ENCODE results near the gene EIF6. TPM values are rescaled to one million over a fixed set of nuclear protein-coding genes. Genes with fewer than 3 reads are reported as not detected.

EIF6 gene
- total RNA-seq, 2 experiments from 2014 or later, result 24.9 to 25.8 TPM

DNA sequence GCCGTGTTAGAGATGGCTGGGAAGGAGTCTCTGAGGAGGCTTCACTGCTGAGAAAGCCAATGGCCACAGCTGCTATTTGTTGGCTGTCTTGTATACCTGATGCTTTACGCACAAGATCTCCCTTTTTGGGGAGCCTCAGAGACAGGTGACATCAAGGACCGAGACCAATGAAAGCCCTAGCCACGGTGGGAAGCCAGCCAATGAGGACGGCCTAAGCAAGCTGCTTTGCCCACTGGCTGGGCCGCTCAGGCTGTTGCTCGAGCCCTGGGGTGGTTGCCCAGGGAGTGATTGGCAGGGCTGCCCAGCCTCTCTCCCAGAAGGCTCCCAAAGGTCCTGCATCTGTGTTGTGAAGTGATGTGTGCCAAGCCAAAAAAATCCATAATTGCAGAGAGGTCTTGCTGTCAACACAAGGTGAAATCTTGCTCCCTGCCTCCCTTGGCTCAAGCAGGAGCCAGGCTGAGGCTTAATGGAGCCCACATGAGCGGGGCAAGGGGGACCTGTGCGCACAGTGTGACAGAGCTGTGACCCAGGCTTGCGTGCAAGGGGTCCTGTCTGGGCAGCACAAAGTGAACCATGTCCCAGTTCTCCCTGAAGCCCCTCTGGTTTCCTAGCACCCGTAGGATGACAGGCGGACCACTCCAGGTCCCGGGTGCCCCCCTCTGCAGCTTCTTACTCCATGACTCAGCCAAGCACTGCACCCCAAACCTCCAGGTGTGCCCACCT, 11.0 kb downstream of the EIF6 start:
- no peak overlapping the region for H3K4me3 Mint-ChIP-seq
- peaks cover 44% of the 10 kb centered on the region for H3K36me3 Mint-ChIP-seq (ENCODE audit: low read depth)
- DNase-seq, result no peak
- H3K36me3 ChIP-seq (ENCODE audit: insufficient read depth, low read length), result peaks cover 50% of the 10 kb centered on the region
- TF ChIP-seq, protein P1, sequence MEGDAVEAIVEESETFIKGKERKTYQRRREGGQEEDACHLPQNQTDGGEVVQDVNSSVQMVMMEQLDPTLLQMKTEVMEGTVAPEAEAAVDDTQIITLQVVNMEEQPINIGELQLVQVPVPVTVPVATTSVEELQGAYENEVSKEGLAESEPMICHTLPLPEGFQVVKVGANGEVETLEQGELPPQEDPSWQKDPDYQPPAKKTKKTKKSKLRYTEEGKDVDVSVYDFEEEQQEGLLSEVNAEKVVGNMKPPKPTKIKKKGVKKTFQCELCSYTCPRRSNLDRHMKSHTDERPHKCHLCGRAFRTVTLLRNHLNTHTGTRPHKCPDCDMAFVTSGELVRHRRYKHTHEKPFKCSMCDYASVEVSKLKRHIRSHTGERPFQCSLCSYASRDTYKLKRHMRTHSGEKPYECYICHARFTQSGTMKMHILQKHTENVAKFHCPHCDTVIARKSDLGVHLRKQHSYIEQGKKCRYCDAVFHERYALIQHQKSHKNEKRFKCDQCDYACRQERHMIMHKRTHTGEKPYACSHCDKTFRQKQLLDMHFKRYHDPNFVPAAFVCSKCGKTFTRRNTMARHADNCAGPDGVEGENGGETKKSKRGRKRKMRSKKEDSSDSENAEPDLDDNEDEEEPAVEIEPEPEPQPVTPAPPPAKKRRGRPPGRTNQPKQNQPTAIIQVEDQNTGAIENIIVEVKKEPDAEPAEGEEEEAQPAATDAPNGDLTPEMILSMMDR (IDR thresholded peaks at IDR 0.05), result no peak
- H3K4me3 ChIP-seq (ENCODE audit: low read length), result no peak overlapping the region
- POLR2A ChIA-PET, result no interaction called here
- CTCF ChIA-PET, result interaction anchor here (1.5 kb wide), 1 partner anchor 128 kb away, joined by 4 read pairs; no protein-coding TSS in a partner anchor
- H3K4me1 Mint-ChIP-seq (ENCODE audit: low read depth), result peaks cover 32% of the 10 kb centered on the region
- H3K9me3 ChIP-seq (ENCODE audit: control insufficient read depth in 1 of 2, insufficient read depth in 1 of 2, low read length in 2 of 2), result no peaks in the 10 kb centered on the region
- no peaks in the 10 kb centered on the region for H3K27me3 ChIP-seq (ENCODE audit: control insufficient read depth in 1 of 2, insufficient read depth in 2 of 2, low read length in 2 of 2)
- no peaks in the 10 kb centered on the region for H3K9me3 Mint-ChIP-seq
- H3K27ac Mint-ChIP-seq, result peak overlapping the region; percentile 73
- intact Hi-C loops (cut with DNase I, micrococcal nuclease), result loop anchor here in 1 of 2 experiments (10.0 kb wide), 1 partner anchor 599 kb away; the partner anchor contains the start of gene PIGU
- H3K4me1 ChIP-seq (ENCODE audit: insufficient read depth, low read length), result peaks cover 40% of the 10 kb centered on the region
- no peak for ATAC-seq (ENCODE audit: poor library complexity)
- H3K27ac ChIP-seq (ENCODE audit: low read depth in 1 of 2, low read length in 2 of 2), result peak overlapping the region in 1 of 2 donors; percentile 17
- H3K27me3 Mint-ChIP-seq, result no peaks in the 10 kb centered on the region

DNA sequence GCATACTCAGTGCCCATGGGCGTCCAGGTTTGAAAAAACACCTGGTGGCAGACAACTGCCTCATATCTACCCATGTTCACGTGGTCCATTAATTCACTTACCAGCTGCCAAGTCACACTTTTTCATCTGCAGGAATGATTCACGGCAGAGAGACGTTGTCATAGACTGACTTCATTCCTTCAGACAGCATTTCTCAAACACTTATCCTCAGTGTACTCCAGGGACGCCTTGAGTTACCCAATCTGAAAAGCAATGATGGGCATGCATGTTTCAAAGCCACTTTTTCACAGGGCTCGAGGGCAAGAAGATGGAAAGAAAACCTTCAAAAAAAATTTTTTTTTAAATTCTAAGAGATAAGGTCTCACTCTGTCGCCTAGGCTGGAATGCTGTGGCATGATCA, 12.7 kb downstream of the EIF6 start:
- no peaks in the 10 kb centered on the region for H3K9me3 ChIP-seq (ENCODE audit: control insufficient read depth in 1 of 2, insufficient read depth in 1 of 2, low read length in 2 of 2)
- peaks cover 62% of the 10 kb centered on the region for H3K36me3 ChIP-seq (ENCODE audit: insufficient read depth, low read length)
- TF ChIP-seq, protein P1 (IDR thresholded peaks at IDR 0.05), result no peak
- H3K27ac ChIP-seq (ENCODE audit: low read depth in 1 of 2, low read length in 2 of 2), result no peak overlapping the region
- ChIA-PET POLR2A (interaction anchor here (1.5 kb wide), 1 partner anchor 12 kb away, joined by 3 read pairs; no protein-coding TSS in a partner anchor), CTCF (interaction anchor here (1.5 kb wide), 1 partner anchor 127 kb away, joined by 4 read pairs; no protein-coding TSS in a partner anchor)
- Mint-ChIP-seq H3K36me3 (ENCODE audit: low read depth) (peaks cover 41% of the 10 kb centered on the region), H3K4me3 (no peak overlapping the region), H3K9me3 (no peaks in the 10 kb centered on the region), H3K4me1 (ENCODE audit: low read depth) (peaks cover 25% of the 10 kb centered on the region), H3K27me3 (no peaks in the 10 kb centered on the region), H3K27ac (no peak overlapping the region)
- ATAC-seq (ENCODE audit: poor library complexity) (no peak), DNase-seq (no peak)
- intact Hi-C loops (cut with DNase I, micrococcal nuclease), result loop anchor here in 1 of 2 experiments (10.0 kb wide), 1 partner anchor 597 kb away; the partner anchor contains the start of gene PIGU
- peaks cover 29% of the 10 kb centered on the region for H3K4me1 ChIP-seq (ENCODE audit: insufficient read depth, low read length)
- H3K4me3 ChIP-seq (ENCODE audit: low read length), result no peak overlapping the region
- H3K27me3 ChIP-seq (ENCODE audit: control insufficient read depth in 1 of 2, insufficient read depth in 2 of 2, low read length in 2 of 2), result no peaks in the 10 kb centered on the region

DNA sequence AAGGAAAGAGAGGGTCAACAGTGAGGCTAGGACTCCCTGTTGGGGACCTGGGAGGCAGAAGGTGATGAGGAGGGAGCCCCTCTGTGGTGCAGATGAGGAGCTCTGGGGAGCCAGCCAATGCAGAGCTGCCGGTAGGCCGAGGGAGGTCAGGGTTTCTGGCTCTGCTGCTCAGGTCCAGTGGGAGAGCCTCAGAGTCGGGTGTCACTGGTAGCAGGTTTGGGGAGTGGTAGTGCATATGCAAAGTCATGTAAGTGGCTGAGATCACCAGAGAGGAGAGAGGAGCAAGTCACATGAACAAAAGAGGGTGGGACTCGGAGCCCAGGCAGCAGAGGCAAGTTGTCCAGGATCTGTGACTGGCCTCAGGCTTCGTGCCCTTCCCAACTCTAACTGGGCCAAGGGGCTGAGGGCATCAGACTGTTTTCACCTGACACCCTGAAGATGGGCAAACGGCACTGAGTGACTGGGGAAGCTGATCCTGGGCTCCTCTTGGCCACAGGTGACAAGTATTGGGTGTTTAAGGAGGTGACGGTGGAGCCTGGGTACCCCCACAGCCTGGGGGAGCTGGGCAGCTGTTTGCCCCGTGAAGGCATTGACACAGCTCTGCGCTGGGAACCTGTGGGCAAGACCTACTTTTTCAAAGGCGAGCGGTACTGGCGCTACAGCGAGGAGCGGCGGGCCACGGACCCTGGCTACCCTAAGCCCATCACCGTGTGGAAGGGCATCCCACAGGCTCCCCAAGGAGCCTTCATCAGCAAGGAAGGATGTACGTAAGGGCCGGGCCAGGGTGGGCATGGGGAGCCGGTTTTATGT, 13.3 kb downstream of the EIF6 start:
- H3K36me3 ChIP-seq (ENCODE audit: insufficient read depth, low read length), result peaks cover 69% of the 10 kb centered on the region
- no peaks in the 10 kb centered on the region for H3K27me3 Mint-ChIP-seq
- no peaks in the 10 kb centered on the region for H3K9me3 ChIP-seq (ENCODE audit: control insufficient read depth in 1 of 2, insufficient read depth in 1 of 2, low read length in 2 of 2)
- H3K4me3 Mint-ChIP-seq, result no peak overlapping the region
- TF ChIP-seq, protein P1 (IDR thresholded peaks at IDR 0.05), result no peak
- no peak overlapping the region for H3K4me3 ChIP-seq (ENCODE audit: low read length)
- no peaks in the 10 kb centered on the region for H3K27me3 ChIP-seq (ENCODE audit: control insufficient read depth in 1 of 2, insufficient read depth in 2 of 2, low read length in 2 of 2)
- DNase-seq, result no peak
- H3K4me1 ChIP-seq (ENCODE audit: insufficient read depth, low read length), result peaks cover 23% of the 10 kb centered on the region
- ChIA-PET POLR2A (interaction anchor here (1.5 kb wide), 1 partner anchor 11 kb away, joined by 3 read pairs; no protein-coding TSS in a partner anchor), CTCF (no interaction called here)
- H3K27ac ChIP-seq (ENCODE audit: low read depth in 1 of 2, low read length in 2 of 2), result no peak overlapping the region
- no peak overlapping the region for H3K27ac Mint-ChIP-seq
- peaks cover 47% of the 10 kb centered on the region for H3K36me3 Mint-ChIP-seq (ENCODE audit: low read depth)
- ATAC-seq (ENCODE audit: poor library complexity), result no peak
- H3K4me1 Mint-ChIP-seq (ENCODE audit: low read depth), result peaks cover 23% of the 10 kb centered on the region
- H3K9me3 Mint-ChIP-seq, result no peaks in the 10 kb centered on the region
- intact Hi-C loops (cut with DNase I, micrococcal nuclease), result loop anchor here in 1 of 2 experiments (10.0 kb wide), 1 partner anchor 596 kb away; the partner anchor contains the start of gene PIGU
